ENCODE results near the gene CRMP1. TPM values are rescaled to one million over a fixed set of nuclear protein-coding genes. Genes with fewer than 3 reads are reported as not detected.

Gene CRMP1
- 2.5 to 3.7 TPM (median 3.4 TPM) in 5 replicates for total RNA-seq (2022; extraction: Qiagen RNA extraction; ENCODE audit: low read depth)

DNA sequence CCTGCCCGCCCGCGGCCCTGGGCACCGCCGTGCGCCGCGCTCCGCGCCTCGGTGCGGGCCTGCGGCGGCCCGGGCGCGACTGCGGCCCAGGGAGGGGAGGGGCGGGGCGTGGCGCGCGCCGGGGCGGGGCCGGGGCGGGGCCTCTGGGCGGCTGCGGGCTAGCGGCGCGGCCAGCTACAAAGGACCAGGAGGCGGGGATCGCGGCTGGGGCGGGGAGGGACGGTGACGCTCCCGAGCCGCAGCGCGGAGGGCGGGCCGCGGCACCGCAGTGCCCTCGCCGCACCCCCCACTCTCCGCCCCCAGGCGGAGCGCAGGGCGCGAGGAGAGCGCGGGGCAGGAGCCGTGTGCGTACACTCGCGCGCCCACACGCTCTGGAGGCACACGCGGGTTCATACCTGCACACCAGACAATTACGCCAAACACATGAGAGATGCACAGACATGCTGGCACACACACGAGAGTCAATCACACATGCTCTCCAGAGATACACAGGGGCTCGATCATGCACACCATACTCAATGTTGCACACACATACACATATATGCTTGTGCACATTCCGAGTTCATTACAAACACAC lies at the start of gene CRMP1:
TSS of gene CRMP1 (minus strand) at position 83 of the 577 bp plus-strand sequence. CDS start 117 bp downstream, outside the sequence.

Other genes with a start within 250 kb of the CRMP1 start
- gene EVC2, start 184.5 kb downstream of the CRMP1 start, total RNA-seq (2022; extraction: Qiagen RNA extraction; ENCODE audit: low read depth): 1.8 to 2.5 TPM (median 2.4 TPM) in 5 replicates
- 8.3 to 14.9 TPM (median 11.9 TPM) in 5 replicates for gene EVC, start 181.9 kb downstream of the CRMP1 start, total RNA-seq (2022; extraction: Qiagen RNA extraction; ENCODE audit: low read depth)
- not detected in 5 replicates for gene C4orf50, start 125.3 kb upstream of the CRMP1 start, total RNA-seq (2022; extraction: Qiagen RNA extraction; ENCODE audit: low read depth)

Data from A549 treated with ZK216348 at 1 μM for 4 hours (cell line).